Measurements from ENCODE around the gene UNC119B. TPM values are rescaled to one million over a fixed set of nuclear protein-coding genes. Genes with fewer than 3 reads are reported as not detected.
A peak's percentile ranks its signal among the peaks of the same experiment; 100 is the strongest.

The UNC119B gene
- total RNA-seq, 1 experiment from 2014 or later = 33.8 TPM

GRCh38 chr12:120751389-120751788, 41.1 kb downstream of the UNC119B start:
- DNase-seq (ENCODE audit: low read depth, low spot score) (no peak), ATAC-seq (peak; percentile 49)
- no TSS peak for BruUV-seq (replicated peaks)
- no peaks in the 10 kb centered on the region for H3K9me3 ChIP-seq (ENCODE audit: control insufficient read depth in 1 of 2, insufficient read depth in 1 of 2, low read depth in 1 of 2, low read length in 2 of 2)
- intact Hi-C loops (cut with micrococcal nuclease) = loop anchor here (2.0 kb wide), 1 partner anchor 219 kb away; no protein-coding TSS in a partner anchor
- peaks cover 3 to 11% of the 10 kb centered on the region in 2 experiments; a peak in 3 of 4 replicates for H3K4me1 ChIP-seq (ENCODE audit: control insufficient read depth in 1 of 2, insufficient read depth in 2 of 2, low read length in 2 of 2)
- no peaks in the 10 kb centered on the region for H3K27me3 ChIP-seq (ENCODE audit: insufficient read depth, low read length)
- no peaks in the 10 kb centered on the region for H3K79me2 ChIP-seq (ENCODE audit: insufficient read depth, low read length)
- no peak overlapping the region for H3K27ac ChIP-seq (ENCODE audit: low read depth, low read length)
- peak overlapping the region; percentile 14; the same call in 1 of the 2 replicates for H3K4me2 ChIP-seq (ENCODE audit: low read length)
- ChIA-PET RAD21 (ENCODE audit: low non-redundant PET in 1 of 2, low total read pairs in 2 of 2, uncharacterized antibody in 2 of 2, unreplicated experiment in 2 of 2) (interaction anchor here in 1 of 2 experiments (1.3 kb wide), 1 partner anchor 220 kb away, joined by 4 read pairs; no protein-coding TSS in a partner anchor), POLR2A (no interaction called here), CTCF (no interaction called here)
- H3K4me3 ChIP-seq (replicated peaks in 1 of 2; ENCODE audit: low read depth in 1 of 2, low read length in 2 of 2) = no peak overlapping the region
- no peaks in the 10 kb centered on the region for H4K20me1 ChIP-seq (ENCODE audit: insufficient read depth)
- H3K36me3 ChIP-seq (ENCODE audit: control insufficient read depth in 1 of 2, insufficient read depth in 2 of 2, low read length in 2 of 2) = no peaks in the 10 kb centered on the region
- no peak overlapping the region for H2AFZ ChIP-seq (ENCODE audit: low read depth, low read length, poor library complexity, severe bottlenecking)
- no peak overlapping the region for H3K9ac ChIP-seq (ENCODE audit: low read length)
- H3K9me2 ChIP-seq (ENCODE audit: insufficient read depth) = no peaks in the 10 kb centered on the region
- no peak for TF ChIP-seq POLR2A (IDR thresholded peaks at IDR 0.05; ENCODE audit: borderline replicate concordance, extremely low read depth, insufficient read depth, insufficient read length)
- TF ChIP-seq, protein P1, sequence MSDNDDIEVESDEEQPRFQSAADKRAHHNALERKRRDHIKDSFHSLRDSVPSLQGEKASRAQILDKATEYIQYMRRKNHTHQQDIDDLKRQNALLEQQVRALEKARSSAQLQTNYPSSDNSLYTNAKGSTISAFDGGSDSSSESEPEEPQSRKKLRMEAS (IDR thresholded peaks at IDR 0.05) = no peak
- TF ChIP-seq RAD21 (IDR thresholded peaks at IDR 0.05; ENCODE audit: low read depth) = no peak
- TF ChIP-seq ZFX (IDR thresholded peaks at IDR 0.05) = no peak
- no peak for TF ChIP-seq CBX3 (IDR thresholded peaks at IDR 0.05; ENCODE audit: low read depth)
- TF ChIP-seq FOSL1 (IDR thresholded peaks at IDR 0.05; ENCODE audit: low read depth) = no peak
- TF ChIP-seq SIN3A (IDR thresholded peaks at IDR 0.05; ENCODE audit: low read depth) = no peak
- TF ChIP-seq ZBTB33 (IDR thresholded peaks at IDR 0.05; ENCODE audit: extremely low read depth, insufficient replicate concordance, low read length) = no peak
- no peak for TF ChIP-seq ZNF274 (IDR thresholded peaks at IDR 0.05; ENCODE audit: low read depth, low read length)
- TF ChIP-seq CEBPB (IDR thresholded peaks at IDR 0.05; ENCODE audit: low read depth) = no peak
- no peak for TF ChIP-seq SP1 (IDR thresholded peaks at IDR 0.05; ENCODE audit: low read depth)
- no peak for TF ChIP-seq EGR1 (IDR thresholded peaks at IDR 0.05; ENCODE audit: low read depth)
- TF ChIP-seq YY1 (IDR thresholded peaks at IDR 0.05; ENCODE audit: extremely low read depth, insufficient replicate concordance, low read depth, low read length) = no peak
- TF ChIP-seq REST (IDR thresholded peaks at IDR 0.05; ENCODE audit: low read depth) = no peak

Data from HCT116 (cell line).